HepG2 (cell line): Measurements from ENCODE around the gene AFF4. TPM values are rescaled to one million over a fixed set of nuclear protein-coding genes. Genes with fewer than 3 reads are reported as not detected.

Experiments
- DNMT1 ChIP-seq: sonication (generic); formaldehyde crosslinking; IDR thresholded peaks from 2 replicates; pipeline ENCODE4 v1.5.1; 2020; ENCODE audit warnings: mild to moderate bottlenecking, missing genetic modification reagents
- FOXA3 ChIP-seq: IDR thresholded peaks from 2 replicates; pipeline ENCODE4 v1.6.1; 2016; ENCODE audit warnings: missing genetic modification reagents, missing compliant biosample characterization
- PAXIP1 ChIP-seq: sonication (generic); formaldehyde crosslinking; conservative IDR thresholded peaks from 2 replicates; pipeline ENCODE4 v1.4.0; 2020; ENCODE audit warnings: mild to moderate bottlenecking, missing genetic modification reagents, moderate library complexity
- PPARG ChIP-seq: conservative IDR thresholded peaks from 2 replicates; pipeline ENCODE4 v1.6.1; 2016; ENCODE audit warnings: missing biosample characterization, missing genetic modification reagents
- RXRA ChIP-seq: sonication (generic); formaldehyde crosslinking; IDR thresholded peaks from 2 replicates; pipeline ENCODE4 v1.5.1; 2020; ENCODE audit warnings: missing genetic modification reagents
- SNAPC5 ChIP-seq: sonication (generic); formaldehyde crosslinking; IDR thresholded peaks from 2 replicates; pipeline ENCODE4 v1.8.1; 2023; ENCODE audit warnings: mild to moderate bottlenecking, missing genetic modification reagents, borderline replicate concordance
- SPEN ChIP-seq: sonication (generic); formaldehyde crosslinking; IDR thresholded peaks from 2 replicates; pipeline ENCODE4 v1.5.1; 2020; ENCODE audit warnings: low read depth, mild to moderate bottlenecking, missing genetic modification reagents
- ZBTB2 ChIP-seq: sonication (generic); formaldehyde crosslinking; IDR thresholded peaks from 2 replicates; pipeline ENCODE4 v1.8.0; 2022; ENCODE audit warnings: low read depth, missing genetic modification reagents
- ZBTB38 ChIP-seq: sonication (generic); formaldehyde crosslinking; IDR thresholded peaks from 2 replicates; pipeline ENCODE4 v1.5.1; 2020; ENCODE audit warnings: mild to moderate bottlenecking, missing genetic modification reagents
- ZC3H13 ChIP-seq: sonication (generic); formaldehyde crosslinking; IDR thresholded peaks from 2 replicates; pipeline ENCODE4 v1.8.1; 2023; ENCODE audit warnings: mild to moderate bottlenecking, missing genetic modification reagents, moderate library complexity
- ZIK1 ChIP-seq: sonication (generic); formaldehyde crosslinking; IDR thresholded peaks from 2 replicates; pipeline ENCODE4 v1.5.0; 2020; ENCODE audit warnings: mild to moderate bottlenecking, low read depth, missing genetic modification reagents, borderline replicate concordance
- ZNF124 ChIP-seq: sonication (generic); formaldehyde crosslinking; IDR thresholded peaks from 2 replicates; pipeline ENCODE4 v1.4.0; 2020; ENCODE audit warnings: missing genetic modification reagents
- ZNF18 ChIP-seq: sonication (generic); formaldehyde crosslinking; IDR thresholded peaks from 2 replicates; pipeline ENCODE4 v1.8.0; 2022; ENCODE audit warnings: mild to moderate bottlenecking, missing genetic modification reagents; ENCODE audit not compliant: insufficient replicate concordance
- ZNF224 ChIP-seq: sonication (generic); formaldehyde crosslinking; IDR thresholded peaks from 2 replicates; pipeline ENCODE4 v1.5.0; 2020; ENCODE audit warnings: mild to moderate bottlenecking, missing genetic modification reagents
- ZNF232 ChIP-seq: sonication (generic); formaldehyde crosslinking; IDR thresholded peaks from 2 replicates; pipeline ENCODE4 v1.4.0; 2020; ENCODE audit warnings: missing genetic modification reagents, borderline replicate concordance
- ZNF276 ChIP-seq: sonication (generic); formaldehyde crosslinking; IDR thresholded peaks from 2 replicates; pipeline ENCODE4 v1.4.0; 2020; ENCODE audit warnings: mild to moderate bottlenecking, low read depth, missing genetic modification reagents
- ZNF44 ChIP-seq: sonication (generic); formaldehyde crosslinking; IDR thresholded peaks from 2 replicates; pipeline ENCODE4 v1.5.1; 2020; ENCODE audit warnings: mild to moderate bottlenecking, missing genetic modification reagents
- ZNF644 ChIP-seq: IDR thresholded peaks from 2 replicates; pipeline ENCODE4 v1.6.1; 2016; ENCODE audit warnings: low read depth
- ZNF816 ChIP-seq: sonication (generic); formaldehyde crosslinking; IDR thresholded peaks from 2 replicates; pipeline ENCODE4 v1.8.0; 2022; ENCODE audit warnings: missing genetic modification reagents, mild to moderate bottlenecking, borderline replicate concordance
- ZSCAN12 ChIP-seq: sonication (generic); formaldehyde crosslinking; IDR thresholded peaks from 2 replicates; pipeline ENCODE4 v1.9.0; 2021; ENCODE audit warnings: mild to moderate bottlenecking, missing genetic modification reagents
- polyA plus RNA-seq, 8 experiments: library from polyadenylated mRNA; depleted of rRNA in 3 of 8; stranded (reverse) in 7 of 8; unstranded in 1 of 8; fragments of >200 nt; fragmentation: Illumina TruSeq in 4 of 8; extraction: Trizol in 4 of 8; gene quantifications; 2 replicates each; pipeline versions ENCODE4 v1.2.1 to v1.2.3, GENCODE V29; 2011 to 2016; ENCODE audit warnings: low read depth in 4 of 8, missing spikeins in 1 of 8, mixed read lengths in 1 of 8; ENCODE audit not compliant: insufficient read depth in 1 of 8
- total RNA-seq, 5 experiments: library from RNA; depleted of rRNA; stranded (reverse); fragments of >200 nt; fragmentation: Illumina TruSeq; extraction: Trizol; gene quantifications; 2 replicates each; pipeline ENCODE4 v1.2.3, GENCODE V29; 2016; ENCODE audit warnings: low read depth in 1 of 5

Gene AFF4
- total and polyA plus RNA-seq, 2 of the 13 experiments (the other 11 are each of a cell fraction or from before 2014, with no cell fraction given) = 22.1 to 25.5 TPM

GRCh38 chr5:132963171-132964104, at the start of gene AFF4 (continued):
- TF ChIP-seq PAXIP1 = peak; percentile 78
- TF ChIP-seq ZNF44 (CRISPR knock-in tag) = 0 out of 2 replicates have a peak, but pooled peaks have one; percentile 31
- 0 out of 2 replicates have a peak, but pooled peaks have one; percentile 77 for TF ChIP-seq ZNF276 (CRISPR knock-in tag)
- TF ChIP-seq ZNF124 = 0 out of 2 replicates have a peak, but pooled peaks have one; percentile 42
- TF ChIP-seq ZNF232 (CRISPR knock-in tag) = peak; percentile 28
- peak; percentile 89 for TF ChIP-seq ZBTB2 (CRISPR knock-in tag)
- peak; percentile 93 for TF ChIP-seq DNMT1 (CRISPR knock-in tag)
- peak; percentile 91 for TF ChIP-seq RXRA
- peak; percentile 88 for TF ChIP-seq ZC3H13 (CRISPR knock-in tag)
- peak; percentile 55; the same call in 1 of the 2 replicates for TF ChIP-seq SPEN (CRISPR knock-in tag)
- TF ChIP-seq FOXA3 (CRISPR knock-in tag) = peak; percentile 43
- TF ChIP-seq SNAPC5 (CRISPR knock-in tag) = no peak
- 0 out of 2 replicates have a peak, but pooled peaks have one; percentile 68 for TF ChIP-seq ZNF816 (CRISPR knock-in tag)
- peak; percentile 45 for TF ChIP-seq ZNF18 (CRISPR knock-in tag)
- 0 out of 2 replicates have a peak, but pooled peaks have one; percentile 5 for TF ChIP-seq ZNF644 (CRISPR knock-in tag)
- TF ChIP-seq PPARG (CRISPR knock-in tag) = 0 out of 2 replicates have a peak, but pooled peaks have one; percentile 62
- TF ChIP-seq ZNF224 = no peak
- peak; percentile 70; the same call in 1 of the 2 replicates for TF ChIP-seq ZIK1 (CRISPR knock-in tag)
- TF ChIP-seq ZBTB38 (CRISPR knock-in tag) = peak; percentile 86; the same call in 1 of the 2 replicates
- no peak for TF ChIP-seq ZSCAN12
